HEK293T (cell line): ENCODE measurements around the gene ZYG11B.
"Not testable (repeated sequence)": the region's sequence is repeated elsewhere in the genome, so short reads cannot be mapped to it uniquely, and the experiment has no call there.

ENCODE experiments used
- CTCF ChIA-PET: fragments of 350-600 bp; formaldehyde crosslinking; extraction: SDS; loops from one replicate; lab custom pipeline; 2021; ENCODE audit warnings: antibody characterized with exemption, inconsistent platforms; lab: Yijun Ruan, JAX
- POLR2A ChIA-PET: fragments of 350-600 bp; formaldehyde crosslinking; extraction: SDS; loops from one replicate; lab custom pipeline; 2020; ENCODE audit warnings: antibody characterized with exemption, inconsistent platforms; lab: Yijun Ruan, JAX
- DNase-seq: peaks from one replicate; pipeline ENCODE4 v3.0.0; 2012; ENCODE audit warnings: mixed read lengths; ENCODE audit errors: extremely low spot score
- ARNT ChIP-seq: fragments of 450-650 bp; IDR thresholded peaks from 2 replicates; pipeline ENCODE4 v1.6.1; 2017; ENCODE audit warnings: mild to moderate bottlenecking
- BHLHE40 ChIP-seq: fragments of 450-650 bp; IDR thresholded peaks from 2 replicates; pipeline ENCODE4 v1.6.1; 2016; ENCODE audit warnings: mild to moderate bottlenecking, moderate library complexity, borderline replicate concordance
- CTBP1 ChIP-seq: fragments of 450-650 bp; IDR thresholded peaks from 2 replicates; pipeline ENCODE4 v1.6.1; 2016; ENCODE audit warnings: borderline replicate concordance
- ELF4 ChIP-seq: fragments of 450-650 bp; IDR thresholded peaks from 2 replicates; pipeline ENCODE4 v1.6.1; 2017; ENCODE audit warnings: antibody characterized with exemption
- FOXA1 ChIP-seq: fragments of 450-650 bp; IDR thresholded peaks from 2 replicates; pipeline ENCODE4 v1.6.1; 2016; ENCODE audit warnings: mild to moderate bottlenecking
- FOXK2 ChIP-seq: fragments of 450-650 bp; IDR thresholded peaks from 2 replicates; pipeline ENCODE4 v1.6.1; 2016; ENCODE audit warnings: mild to moderate bottlenecking
- FOXM1 ChIP-seq: fragments of 450-650 bp; IDR thresholded peaks from 2 replicates; pipeline ENCODE4 v1.6.1; 2017; ENCODE audit warnings: mild to moderate bottlenecking, borderline replicate concordance
- HDGF ChIP-seq: fragments of 450-650 bp; IDR thresholded peaks from 2 replicates; pipeline ENCODE4 v1.6.1; 2017; ENCODE audit warnings: antibody characterized with exemption, borderline replicate concordance
- L3MBTL2 ChIP-seq: fragments of 450-650 bp; conservative IDR thresholded peaks from 2 replicates; pipeline ENCODE4 v1.6.1; 2016; ENCODE audit warnings: mild to moderate bottlenecking
- LEF1 ChIP-seq: fragments of 450-650 bp; IDR thresholded peaks from 2 replicates; pipeline ENCODE4 v1.6.1; 2017; ENCODE audit warnings: mild to moderate bottlenecking, borderline replicate concordance
- NFRKB ChIP-seq: fragments of 450-650 bp; IDR thresholded peaks from 2 replicates; pipeline ENCODE4 v1.6.1; 2016; ENCODE audit warnings: mild to moderate bottlenecking, moderate library complexity
- PKNOX1 ChIP-seq: fragments of 450-650 bp; IDR thresholded peaks from 2 replicates; pipeline ENCODE4 v1.6.1; 2016
- SP1 ChIP-seq: fragments of 450-650 bp; IDR thresholded peaks from 2 replicates; pipeline ENCODE4 v1.6.1; 2017
- SUZ12 ChIP-seq: fragments of 450-650 bp; IDR thresholded peaks from 2 replicates; pipeline ENCODE4 v1.6.1; 2016; ENCODE audit warnings: mild to moderate bottlenecking
- TARDBP ChIP-seq: fragments of 450-650 bp; IDR thresholded peaks from 2 replicates; pipeline ENCODE4 v1.6.1; 2016
- ZNF384 ChIP-seq: fragments of 450-650 bp; IDR thresholded peaks from 2 replicates; pipeline ENCODE4 v1.6.1; 2016

Gene ZYG11B

GRCh38 chr1:52725903-52726264, 369 bp upstream of the ZYG11B start:
- ChIA-PET POLR2A (interaction anchor here (0.6 to 3.9 kb wide), 9 partner anchors 10 to 117 kb away, joined by 3 to 22 read pairs (median 3); partner anchors contain the start of gene ZYG11A), CTCF (interaction anchor here (0.8 kb wide), 1 partner anchor 40 kb away, joined by 3 read pairs; no protein-coding TSS in a partner anchor)
- TF ChIP-seq PKNOX1 = peak; percentile 41; the same call in 1 of the 2 replicates
- no peak for TF ChIP-seq ELF4
- 0 out of 2 replicates have a peak, but pooled peaks have one; percentile 56 for TF ChIP-seq ZNF384
- TF ChIP-seq LEF1 = no peak
- no peak for TF ChIP-seq HDGF
- no peak for DNase-seq

GRCh38 chr1:52727114-52727586, 897 bp downstream of the ZYG11B start:
- peak; percentile 17 for DNase-seq
- TF ChIP-seq L3MBTL2 (0 out of 2 replicates have a peak, but pooled peaks have one; percentile 19), NFRKB (no peak)
- ChIA-PET POLR2A (interaction anchor here (1.1 to 3.9 kb wide), 4 partner anchors 22 to 115 kb away, joined by 3 to 22 read pairs (median 6); partner anchors contain the start of gene ZYG11A), CTCF (interaction anchor here (0.7 kb wide), 1 partner anchor 13 kb away, joined by 3 read pairs; no protein-coding TSS in a partner anchor)

- TF ChIP-seq CTBP1 = no peak
- no peak for TF ChIP-seq ARNT
- TF ChIP-seq NFRKB = no peak
- no peak for TF ChIP-seq BHLHE40
- no peak for TF ChIP-seq FOXA1
- no peak for DNase-seq
- CTCF ChIA-PET = interaction anchor here (0.7 to 1.3 kb wide), 2 partner anchors 12 kb away, joined by 3 read pairs; no protein-coding TSS in a partner anchor
- POLR2A ChIA-PET = interaction anchor here (1.0 to 3.9 kb wide), 3 partner anchors 21 to 25 kb away, joined by 3 to 22 read pairs (median 3); no protein-coding TSS in a partner anchor
These were observed 1.9 kb downstream of the ZYG11B start for GRCh38 chr1:52727956-52728656.

GRCh38 chr1:52733368-52733767, 7.1 kb downstream of the ZYG11B start:
- DNase-seq = no peak
- TF ChIP-seq ARNT (no peak), HDGF (no peak), ZNF384 (no peak), FOXA1 (no peak), BHLHE40 (no peak), L3MBTL2 (no peak), PKNOX1 (no peak), FOXK2 (no peak), TARDBP (no peak), NFRKB (no peak), LEF1 (no peak), SUZ12 (no peak)
- CTCF ChIA-PET = interaction anchor here (0.7 to 1.5 kb wide), 2 partner anchors 15 to 33 kb away, joined by 3 to 4 read pairs; no protein-coding TSS in a partner anchor
- POLR2A ChIA-PET = interaction anchor here (0.6 to 1.0 kb wide), 2 partner anchors 12 to 314 kb away, joined by 3 to 4 read pairs; no protein-coding TSS in a partner anchor

GRCh38 chr1:52735371-52735770, 9.1 kb downstream of the ZYG11B start:
- CTCF ChIA-PET, DNase-seq, POLR2A ChIA-PET: not testable (repeated sequence)

- no peak for TF ChIP-seq ZNF384
- no peak for TF ChIP-seq SUZ12
- no peak for TF ChIP-seq HDGF
- no peak for TF ChIP-seq L3MBTL2
- no peak for TF ChIP-seq BHLHE40
- no peak for TF ChIP-seq ELF4
- no peak for TF ChIP-seq CTBP1
- no peak for TF ChIP-seq PKNOX1
- TF ChIP-seq FOXA1 = no peak
- TF ChIP-seq NFRKB = no peak
- TF ChIP-seq LEF1 = no peak
- TF ChIP-seq ARNT = no peak
- TF ChIP-seq TARDBP = no peak
- no peak for TF ChIP-seq FOXK2
- TF ChIP-seq SP1 = no peak
- no peak for TF ChIP-seq FOXM1
- ChIA-PET CTCF (interaction anchor here (0.7 to 1.9 kb wide), 2 partner anchors 10 to 126 kb away, joined by 3 to 5 read pairs; no protein-coding TSS in a partner anchor), POLR2A (interaction anchor here (0.9 to 1.0 kb wide), 2 partner anchors 12 to 13 kb away, joined by 3 to 4 read pairs; partner anchors contain the start of gene ZYG11B)
- DNase-seq = no peak
These were observed 11.9 kb downstream of the ZYG11B start for GRCh38 chr1:52738148-52738547.
